Measurements from ENCODE around the gene SMURF1. TPM values are rescaled to one million over a fixed set of nuclear protein-coding genes. Genes with fewer than 3 reads are reported as not detected.

Gene SMURF1
- total RNA-seq, 2 donors from 2014 or later: 16.9 to 31.3 TPM

DNA sequence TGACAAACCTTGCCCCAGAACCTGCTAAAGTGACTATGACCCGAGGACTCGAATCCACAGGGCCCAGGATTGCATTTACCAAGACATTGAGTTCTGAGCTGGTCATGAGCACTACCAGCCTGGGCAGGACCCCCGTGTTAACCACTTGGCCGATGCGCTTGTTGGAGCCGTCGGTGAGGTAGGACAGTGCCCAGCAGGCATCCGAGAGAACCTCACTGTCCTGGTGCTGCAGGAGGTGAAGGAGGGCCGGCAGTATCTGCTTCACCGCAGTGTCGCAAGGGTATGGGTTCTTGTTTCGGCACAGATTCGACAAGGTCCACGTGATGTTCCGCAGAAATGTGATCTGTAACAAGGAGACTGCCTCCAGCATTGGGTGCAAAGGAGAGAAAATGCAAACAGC lies 44.3 kb upstream of the SMURF1 start:
- no peak overlapping the region for H3K4me3 ChIP-seq
- ATAC-seq (no peak), DNase-seq (no peak)
- peaks cover 7% of the 10 kb centered on the region for H3K4me1 ChIP-seq
- no peaks in the 10 kb centered on the region for H3K36me3 ChIP-seq (replicated peaks in 1 of 2; ENCODE audit: insufficient read depth in 1 of 2, low read depth in 2 of 2)
- no peaks in the 10 kb centered on the region for H3K27me3 ChIP-seq
- no peak overlapping the region for H3K27ac ChIP-seq
- no peaks in the 10 kb centered on the region for H3K9me3 ChIP-seq
- TF ChIP-seq POLR2A (IDR thresholded peaks at IDR 0.05) (no peak), CTCF (IDR thresholded peaks at IDR 0.05) (no peak)
- intact Hi-C loops (cut with DNase I): no loop called here
- WGBS, 2 donors: 90 to 99% methylated on average over 5 to 13 of the region's 15 CpGs

DNA sequence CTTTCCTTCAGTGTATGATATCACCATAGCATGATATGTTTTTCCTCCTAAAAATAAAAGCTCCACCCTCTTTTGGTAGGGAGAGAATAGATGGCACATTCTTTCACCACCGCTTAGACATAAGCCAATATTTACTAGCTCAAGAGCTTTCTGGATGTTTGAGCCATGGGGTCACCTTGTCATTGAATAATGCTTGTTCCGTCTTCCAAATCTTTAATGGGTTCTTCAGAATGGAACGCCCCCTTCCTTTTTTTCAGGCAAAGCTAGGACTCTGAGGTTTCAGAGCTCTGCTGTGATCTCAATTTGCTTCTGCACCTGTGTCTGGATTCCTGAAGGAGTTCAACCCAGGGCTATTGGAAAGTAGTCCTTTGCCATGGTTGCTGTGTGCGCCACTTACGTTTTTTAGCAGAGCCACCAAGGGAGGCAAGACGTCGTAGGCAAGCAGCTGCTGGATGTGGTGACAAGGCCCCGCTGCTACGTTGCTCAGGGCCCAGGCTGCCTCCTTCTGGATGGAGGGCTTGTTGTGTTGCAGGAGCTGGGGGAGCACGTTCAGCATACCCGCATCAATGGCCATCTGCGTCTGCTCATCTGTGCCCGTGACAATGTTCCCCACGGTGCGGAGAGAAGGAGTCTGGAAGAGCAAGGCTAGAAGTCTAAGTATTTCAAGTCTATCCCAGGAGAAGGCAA lies 40.8 kb upstream of the SMURF1 start:
- DNase-seq (no peak), ATAC-seq (no peak)
- intact Hi-C loops (cut with DNase I): no loop called here
- 79% methylated on average over 15 of the region's 15 CpGs for WGBS, 2 donors
- no peaks in the 10 kb centered on the region for H3K9me3 ChIP-seq
- no peak overlapping the region for H3K27ac ChIP-seq
- no peaks in the 10 kb centered on the region for H3K4me1 ChIP-seq
- H3K4me3 ChIP-seq: no peak overlapping the region
- no peaks in the 10 kb centered on the region for H3K27me3 ChIP-seq
- H3K36me3 ChIP-seq (replicated peaks in 1 of 2; ENCODE audit: insufficient read depth in 1 of 2, low read depth in 2 of 2): no peaks in the 10 kb centered on the region
- TF ChIP-seq CTCF (IDR thresholded peaks at IDR 0.05) (no peak), POLR2A (IDR thresholded peaks at IDR 0.05) (no peak)

DNA sequence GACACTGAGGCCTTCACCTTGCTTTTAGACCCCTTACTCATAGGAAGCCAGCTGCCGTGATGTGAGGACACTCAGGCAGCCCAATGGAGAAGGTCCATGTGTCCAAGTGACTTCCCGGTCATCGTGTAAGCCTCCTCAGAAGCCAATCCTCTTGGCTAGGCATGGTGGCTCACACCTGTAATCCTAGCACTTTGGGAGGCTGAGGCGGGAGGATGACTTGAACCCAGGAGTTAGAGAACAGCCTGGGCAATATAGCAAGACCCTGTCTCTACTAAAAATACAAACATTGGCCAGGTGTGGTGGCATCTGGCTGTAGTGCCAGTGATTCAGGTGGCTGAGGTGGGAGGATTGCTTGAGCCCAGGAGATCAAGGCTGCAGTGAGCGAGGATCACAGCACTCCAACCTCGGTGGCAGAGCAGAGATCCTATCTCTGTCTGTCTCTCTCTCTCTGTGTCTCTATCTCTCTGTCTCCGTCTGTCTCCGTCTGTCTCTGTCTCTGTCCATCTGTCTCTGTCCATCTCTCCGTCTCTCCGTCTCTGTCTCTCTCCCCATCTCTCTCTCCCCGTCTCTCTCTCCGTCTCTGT lies 36.3 kb upstream of the SMURF1 start:
- no peak overlapping the region for H3K4me3 ChIP-seq
- H3K27me3 ChIP-seq: no peaks in the 10 kb centered on the region
- ATAC-seq (no peak), DNase-seq (no peak)
- no peaks in the 10 kb centered on the region for H3K9me3 ChIP-seq
- no peaks in the 10 kb centered on the region for H3K36me3 ChIP-seq (replicated peaks in 1 of 2; ENCODE audit: insufficient read depth in 1 of 2, low read depth in 2 of 2)
- 81 to 84% methylated on average over 12 of the region's 12 CpGs for WGBS, 2 donors
- intact Hi-C loops (cut with DNase I): no loop called here
- H3K4me1 ChIP-seq: no peaks in the 10 kb centered on the region
- H3K27ac ChIP-seq: no peak overlapping the region
- TF ChIP-seq POLR2A (IDR thresholded peaks at IDR 0.05): no peak
- no peak for TF ChIP-seq CTCF (IDR thresholded peaks at IDR 0.05)

DNA sequence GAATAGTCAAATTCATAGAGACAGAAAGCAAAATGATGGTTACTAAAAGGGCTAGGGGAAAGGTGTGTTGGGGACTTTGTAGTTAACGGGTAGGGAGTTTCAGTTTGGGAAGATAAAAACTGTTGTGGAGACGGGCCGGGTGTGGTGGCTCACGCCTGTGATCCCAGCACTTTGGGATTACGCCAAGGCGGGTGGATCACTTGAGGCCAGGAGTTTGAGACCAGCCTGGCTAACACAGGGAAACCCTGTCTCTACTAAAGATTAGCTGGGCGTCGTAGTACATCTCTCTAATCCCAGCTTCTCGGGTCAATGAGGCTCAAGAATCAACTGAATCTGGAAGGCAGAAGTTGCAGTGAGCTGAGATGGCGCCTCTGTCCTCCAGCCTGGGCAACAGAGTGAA lies 33.3 kb upstream of the SMURF1 start:
- intact Hi-C loops (cut with DNase I): no loop called here
- no peak overlapping the region for H3K27ac ChIP-seq
- no peaks in the 10 kb centered on the region for H3K36me3 ChIP-seq (replicated peaks in 1 of 2; ENCODE audit: insufficient read depth in 1 of 2, low read depth in 2 of 2)
- H3K9me3 ChIP-seq: no peaks in the 10 kb centered on the region
- H3K4me3 ChIP-seq: no peak overlapping the region
- no peak for DNase-seq
- H3K27me3 ChIP-seq: no peaks in the 10 kb centered on the region
- no peak for ATAC-seq
- WGBS, 2 donors: 82 to 92% methylated on average over 10 of the region's 10 CpGs
- no peaks in the 10 kb centered on the region for H3K4me1 ChIP-seq
- no peak for TF ChIP-seq POLR2A (IDR thresholded peaks at IDR 0.05)

DNA sequence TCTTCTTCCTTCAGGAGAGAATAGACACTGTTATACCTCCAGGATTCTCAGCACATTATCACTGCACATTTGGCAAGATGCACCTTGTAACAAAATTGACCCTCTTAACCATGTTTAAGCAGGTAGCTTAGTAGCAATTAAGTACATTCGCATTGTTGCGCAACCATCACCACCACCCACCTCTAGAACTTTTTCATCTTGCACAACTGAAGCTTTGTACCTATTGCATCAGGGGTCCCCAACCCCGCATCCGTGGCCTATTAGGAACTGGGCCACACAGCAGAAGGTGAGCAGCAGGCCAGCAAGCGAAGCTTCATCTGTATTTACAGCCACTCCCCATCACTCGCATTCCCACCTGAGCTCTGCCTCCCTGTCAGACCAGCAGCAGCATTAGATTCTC lies 29.9 kb upstream of the SMURF1 start:
- TF ChIP-seq POLR2A (IDR thresholded peaks at IDR 0.05) (no peak), CTCF (IDR thresholded peaks at IDR 0.05) (no peak)
- DNase-seq (no peak), ATAC-seq (no peak)
- H3K4me1 ChIP-seq: peaks cover 8% of the 10 kb centered on the region
- WGBS, 2 donors: 72 to 74% methylated on average over 6 of the region's 6 CpGs
- H3K36me3 ChIP-seq (replicated peaks in 1 of 2; ENCODE audit: insufficient read depth in 1 of 2, low read depth in 2 of 2): no peaks in the 10 kb centered on the region
- intact Hi-C loops (cut with DNase I): no loop called here
- H3K9me3 ChIP-seq: no peaks in the 10 kb centered on the region
- no peak overlapping the region for H3K27ac ChIP-seq
- H3K27me3 ChIP-seq: no peaks in the 10 kb centered on the region
- H3K4me3 ChIP-seq: no peak overlapping the region

Measured in body of pancreas (tissue), 4 donors.